NCI-H1436 treated with DMSO at 0.1 percent for 48 hours (cell line): ENCODE data around the gene TEKT1.
"Not testable (repeated sequence)": the region's sequence is repeated elsewhere in the genome, so short reads cannot be mapped to it uniquely, and the experiment has no call there.

Source experiments
- DNase-seq: peaks from one replicate; lab custom pipeline; 2025; lab: John Stamatoyannopoulos, UW

Gene TEKT1

GRCh38 chr17:6831661-6832263 is at the start of gene TEKT1:
Gene TEKT1, minus strand, starts transcription at chr17:6831729. Its CDS starts 1,353 bp downstream, at chr17:6830376.
- no peak for DNase-seq

- not testable (repeated sequence) for DNase-seq
Observed at GRCh38 chr17:6879221-6879975, 47.9 kb upstream of the TEKT1 start.

DNA sequence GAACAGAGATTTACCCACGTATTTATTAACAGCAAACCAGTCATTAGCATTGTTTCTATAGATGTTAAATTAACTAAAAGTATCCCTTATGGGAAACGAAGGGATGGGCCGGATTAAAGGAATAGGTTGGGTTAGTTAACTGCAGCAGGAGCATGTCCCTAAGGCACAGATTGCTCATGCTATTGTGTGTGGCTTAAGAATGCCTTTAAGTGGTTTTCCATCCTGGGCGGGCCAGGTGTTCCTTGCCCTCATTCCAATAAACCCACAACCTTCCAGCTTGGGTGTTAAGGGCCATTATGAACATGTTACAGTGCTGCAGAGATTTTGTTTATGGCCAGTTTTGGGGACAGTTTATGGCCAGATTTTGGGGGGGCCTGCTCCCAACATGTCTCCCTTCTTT is 43.7 kb upstream of the TEKT1 start:
- DNase-seq: not testable (repeated sequence)

- no peak for DNase-seq
Observed at GRCh38 chr17:6872936-6873335, 41.4 kb upstream of the TEKT1 start.

DNA sequence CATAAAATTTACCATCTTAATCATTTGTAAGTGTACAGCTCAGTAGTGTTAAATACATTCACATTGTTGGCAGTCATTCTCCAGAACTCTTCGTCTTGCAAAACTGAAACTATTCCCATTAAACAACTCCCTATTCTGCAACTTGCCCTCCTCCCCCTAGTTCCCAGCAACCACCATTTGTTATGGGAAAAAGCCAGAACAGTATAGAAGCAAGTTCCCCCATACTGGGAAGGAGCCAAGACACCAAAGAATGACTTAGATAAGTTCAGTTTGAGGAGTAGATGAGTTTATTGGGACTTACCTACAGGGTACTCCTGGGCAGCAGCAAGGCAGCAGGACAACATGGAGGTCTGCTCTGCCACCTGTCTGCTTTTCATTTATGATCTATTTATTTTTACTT is 39.3 kb upstream of the TEKT1 start:
- DNase-seq: no peak

GRCh38 chr17:6868582-6868981 is 37.1 kb upstream of the TEKT1 start:
- DNase-seq: no peak

DNA sequence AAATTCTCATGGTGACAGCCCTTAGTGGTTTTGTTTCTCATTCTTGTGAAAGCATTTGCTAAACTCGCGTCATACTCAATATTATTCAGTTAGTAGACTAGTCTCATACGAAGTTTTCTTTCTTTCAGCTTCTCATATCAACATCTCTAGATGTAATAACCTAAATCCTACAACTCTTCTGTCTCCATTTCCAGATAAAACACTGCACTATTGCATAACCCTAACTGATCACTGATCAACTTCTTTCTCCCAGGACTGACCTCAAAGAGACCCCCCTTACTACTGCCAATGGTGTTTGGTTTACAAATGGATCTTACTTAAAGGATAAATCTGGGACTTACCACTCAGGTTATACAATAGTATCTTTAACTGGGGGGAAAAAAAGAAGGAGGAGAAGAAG is 36.3 kb upstream of the TEKT1 start:
- DNase-seq: no peak

DNA sequence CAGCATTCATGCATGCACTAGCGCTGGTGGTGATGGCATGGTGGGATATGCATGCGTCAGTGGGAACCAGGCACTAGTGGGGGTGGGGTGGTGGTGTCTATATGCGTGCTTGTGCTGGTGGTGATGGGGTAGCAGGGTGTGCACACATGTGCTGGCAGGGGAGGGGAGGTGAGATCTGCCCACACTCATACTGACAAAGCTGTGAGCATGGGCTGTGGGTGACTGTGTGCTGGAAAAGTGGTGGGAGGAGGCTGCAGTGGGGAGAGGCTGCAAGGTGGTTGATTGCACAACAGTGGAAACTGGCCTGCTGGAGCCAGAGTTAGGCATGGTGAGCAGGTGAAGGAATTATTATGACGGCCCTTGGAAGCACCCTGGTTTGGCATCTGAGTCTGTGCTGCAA is 31.3 kb upstream of the TEKT1 start:
- no peak for DNase-seq

GRCh38 chr17:6862122-6862521 is 30.6 kb upstream of the TEKT1 start:
- DNase-seq: no peak

- no peak for DNase-seq
Observed at GRCh38 chr17:6857904-6858303, 26.4 kb upstream of the TEKT1 start.

GRCh38 chr17:6857336-6857735 is 25.8 kb upstream of the TEKT1 start:
- DNase-seq: no peak

- DNase-seq: no peak
Observed at GRCh38 chr17:6856051-6856450, 24.5 kb upstream of the TEKT1 start.

DNA sequence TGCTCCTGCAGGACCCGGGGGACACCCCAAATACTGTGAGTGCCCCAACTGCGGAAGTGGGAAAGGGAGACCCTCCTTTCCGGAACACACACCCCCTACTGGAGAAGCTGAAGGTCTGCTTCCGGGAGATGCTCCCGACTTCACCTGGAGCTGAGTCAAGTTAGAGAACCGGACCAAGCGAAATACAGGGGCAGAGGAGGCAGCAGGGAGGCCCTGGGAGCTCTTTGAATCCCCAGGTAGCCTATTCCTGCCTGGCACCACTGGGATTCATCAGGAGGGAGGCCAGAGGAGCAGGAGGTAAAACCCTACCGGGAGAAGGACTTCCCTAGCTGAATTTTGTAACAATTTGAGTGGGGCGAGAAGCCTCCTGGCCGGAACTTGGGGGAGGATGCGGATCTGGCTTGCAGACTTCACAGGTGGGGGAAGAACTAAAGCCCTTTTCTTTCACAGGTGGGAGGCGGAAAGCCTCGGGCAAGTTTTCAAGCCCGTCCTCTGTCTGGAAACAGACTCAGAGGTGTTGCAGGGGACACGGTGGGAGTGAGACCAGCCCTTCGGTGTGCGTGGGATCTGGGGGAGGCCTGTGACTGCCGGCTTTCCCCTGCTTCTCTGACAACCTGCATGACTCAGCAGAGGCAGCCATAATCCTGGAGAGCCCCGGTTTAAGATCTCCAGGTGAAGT is 22.4 kb upstream of the TEKT1 start:
- DNase-seq: peak; percentile 16

DNA sequence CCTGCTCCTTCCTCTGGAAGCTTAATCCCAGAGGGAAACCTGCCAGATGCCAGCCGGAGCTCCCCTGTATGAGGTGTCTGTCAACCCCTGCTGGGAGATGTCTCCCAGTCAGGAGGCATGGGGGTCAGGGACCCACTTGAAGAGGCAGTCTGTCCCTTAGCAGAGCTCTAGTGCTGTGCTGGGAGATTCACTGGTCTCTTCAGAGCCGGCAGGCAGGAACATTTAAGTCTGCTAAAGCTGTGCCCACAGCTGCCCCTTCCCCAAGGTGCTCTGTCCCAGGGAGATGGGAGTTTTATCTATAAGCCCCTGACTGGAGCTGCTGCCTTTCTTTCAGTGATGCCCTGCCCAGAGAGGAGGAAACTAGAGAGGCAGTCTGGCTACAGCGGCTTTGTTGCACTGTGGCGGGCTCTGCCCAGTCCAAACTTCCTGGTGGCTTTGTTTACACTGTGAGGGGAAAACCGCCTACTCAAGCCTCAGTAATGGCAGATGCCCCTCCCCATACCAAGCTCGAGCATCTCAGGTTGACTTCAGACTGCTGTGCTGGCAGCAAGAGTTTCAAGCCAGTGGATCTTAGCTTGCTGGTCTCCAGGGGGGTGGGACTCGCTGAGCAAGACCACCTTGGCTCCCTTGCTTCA is 17.1 kb upstream of the TEKT1 start:
- DNase-seq: not testable (repeated sequence)

DNA sequence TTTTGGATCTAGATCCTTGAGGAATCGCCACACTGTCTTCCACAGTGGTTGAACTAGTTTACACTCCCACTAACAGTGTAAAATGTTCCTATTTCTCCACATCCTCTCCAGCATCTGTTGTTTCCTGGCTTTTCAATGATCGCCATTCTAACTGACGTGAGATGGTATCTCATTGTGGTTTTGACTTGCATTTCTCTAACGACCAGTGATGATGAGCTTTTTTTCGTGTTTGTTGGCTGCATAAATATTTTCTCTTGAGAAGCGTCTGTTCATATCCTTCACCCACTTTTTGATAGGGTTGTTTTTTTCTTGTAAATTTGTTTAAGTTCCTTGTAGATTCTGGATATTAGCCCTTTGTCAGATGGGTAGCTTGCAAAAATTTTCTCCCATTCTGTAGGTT is 14.6 kb upstream of the TEKT1 start:
- not testable (repeated sequence) for DNase-seq

DNA sequence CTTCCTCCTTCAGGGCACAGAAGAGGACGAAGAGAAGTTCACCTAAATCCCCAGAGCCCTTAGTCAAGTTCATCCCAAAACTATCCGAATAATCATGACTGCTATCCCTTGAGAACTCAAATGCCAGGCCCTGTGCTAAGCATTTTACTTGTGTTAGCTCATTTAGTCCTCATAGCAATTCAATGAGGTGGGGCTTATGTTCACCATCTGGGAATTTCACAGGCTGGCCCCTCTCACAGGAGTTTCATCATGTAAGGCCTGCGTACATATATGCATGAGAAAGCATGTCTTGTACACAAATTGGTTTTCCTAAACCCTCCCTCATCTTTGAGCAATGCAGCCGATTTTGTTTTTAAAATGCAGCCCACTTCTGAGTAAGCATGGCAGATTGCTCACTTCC is 12.9 kb upstream of the TEKT1 start:
- DNase-seq: not testable (repeated sequence)

DNA sequence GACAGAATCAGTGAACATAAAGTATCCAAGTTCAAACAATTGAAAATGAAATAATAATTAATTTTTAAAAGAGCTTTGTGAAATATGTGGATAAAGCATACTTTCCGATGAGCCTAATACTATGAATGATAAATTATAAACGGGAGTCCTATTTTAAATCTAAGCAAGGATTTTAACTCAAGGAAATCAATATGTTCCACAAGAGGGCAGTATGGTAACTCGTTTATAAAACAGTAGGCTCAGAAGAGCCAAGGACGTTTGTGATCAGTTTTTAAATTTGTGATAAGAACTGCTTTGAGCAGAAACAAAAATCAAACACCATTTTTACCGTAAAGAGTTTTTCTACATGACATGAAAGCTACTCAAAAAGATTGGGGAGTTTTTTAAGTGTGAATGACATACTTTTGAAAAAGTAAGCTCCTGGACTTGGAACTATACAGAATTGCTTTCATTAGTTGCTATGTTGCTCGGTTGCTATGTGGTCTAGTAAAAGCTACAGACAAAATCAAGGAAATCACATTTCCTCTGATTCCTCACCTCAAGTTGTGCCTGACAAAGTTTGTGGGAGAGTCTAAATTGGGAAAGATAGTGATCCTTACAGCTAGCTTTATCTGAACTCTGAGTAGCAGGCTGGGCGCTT is 11.8 kb upstream of the TEKT1 start:
- no peak for DNase-seq

GRCh38 chr17:6841769-6842168 is 10.2 kb upstream of the TEKT1 start:
- DNase-seq: not testable (repeated sequence)

DNA sequence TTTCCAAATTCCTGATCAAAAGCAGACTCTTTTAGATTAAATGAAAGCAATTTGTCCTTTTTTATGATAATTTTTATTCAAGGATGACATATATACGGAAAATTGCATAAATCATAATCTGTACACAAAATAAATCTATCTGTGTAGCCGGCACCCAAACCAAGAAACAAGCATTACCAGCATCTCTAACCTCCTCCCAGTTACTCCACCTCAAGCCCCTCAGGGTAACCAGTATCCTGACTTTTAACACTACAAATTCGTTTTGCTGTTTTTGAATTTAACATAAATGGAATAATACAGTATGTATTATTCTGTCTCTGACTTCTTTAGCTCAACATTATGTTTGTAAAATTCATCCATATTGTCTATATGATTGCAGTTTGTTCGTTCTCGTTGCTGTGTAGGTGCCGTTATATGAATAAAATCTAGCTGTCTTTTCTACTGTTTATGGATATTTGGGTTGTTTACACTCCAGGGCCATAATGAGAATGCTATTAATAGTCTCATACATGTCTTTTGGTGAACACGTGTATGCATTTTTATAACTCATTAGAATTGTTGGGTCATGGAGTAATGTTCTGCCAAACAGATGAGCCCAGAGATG is 1.0 kb downstream of the TEKT1 start:
- no peak for DNase-seq

DNA sequence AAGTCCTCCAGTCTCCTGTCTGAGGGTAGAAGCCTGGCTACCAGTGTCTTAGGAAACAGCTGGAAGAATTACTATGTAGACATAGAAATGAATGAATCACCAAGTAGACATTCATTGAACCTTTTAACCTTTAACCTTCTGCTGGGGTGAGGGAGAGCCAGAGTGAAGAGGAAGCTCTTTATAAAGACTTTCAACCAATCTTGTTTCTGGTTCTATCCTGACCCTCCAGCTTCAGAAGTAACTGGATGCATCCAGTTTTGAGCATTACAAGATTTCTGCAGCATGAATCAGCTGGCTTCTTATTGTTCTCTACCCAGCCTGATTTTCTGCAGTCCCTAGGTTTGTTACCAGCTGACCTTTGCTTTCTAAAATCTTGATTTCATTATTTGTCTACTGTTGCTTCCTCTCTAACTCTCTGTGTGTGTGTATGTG is 8.5 kb downstream of the TEKT1 start:
- no peak for DNase-seq

DNA sequence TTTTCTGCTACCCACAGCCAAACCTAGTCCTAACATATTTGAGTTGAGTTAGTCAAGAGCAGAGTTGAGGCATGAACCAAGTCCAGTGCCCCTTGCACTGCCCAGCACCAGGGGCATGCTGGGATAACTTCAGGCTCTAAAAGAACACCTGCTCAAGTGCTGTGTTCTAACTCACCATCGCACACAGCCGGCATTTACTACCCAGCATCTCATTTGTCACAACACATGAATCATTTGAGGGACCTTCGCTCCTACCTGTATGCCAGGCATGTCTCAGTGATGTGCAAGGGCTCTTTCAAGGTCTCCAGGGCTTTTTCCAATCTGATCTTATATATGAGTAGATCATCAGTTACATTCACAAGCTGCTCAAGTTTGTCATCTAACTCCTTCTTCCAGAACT is 12.6 kb downstream of the TEKT1 start:
- DNase-seq: no peak

DNA sequence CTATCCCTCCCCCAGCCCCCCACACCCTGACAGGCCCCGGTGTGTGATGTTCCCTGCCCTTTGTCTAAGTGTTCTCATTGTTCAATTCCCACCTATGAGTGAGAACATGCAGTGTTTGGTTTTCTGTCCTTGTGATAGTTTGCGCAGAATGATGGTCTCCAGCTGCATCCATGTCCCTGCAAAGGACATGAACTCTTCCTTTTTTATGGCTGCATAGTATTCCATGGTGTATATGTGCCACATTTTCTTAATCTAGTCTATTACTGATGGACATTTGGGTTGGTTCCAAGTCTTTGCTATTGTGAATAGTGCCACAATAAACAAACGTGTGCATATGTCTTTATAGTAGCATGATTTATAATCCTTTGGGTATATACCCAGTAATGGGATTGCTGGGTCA is 15.2 kb downstream of the TEKT1 start:
- DNase-seq: not testable (repeated sequence)
